RCC 7860 (cell line): ENCODE measurements around the gene SUGP2.
"Not testable (repeated sequence)": the region's sequence is repeated elsewhere in the genome, so short reads cannot be mapped to it uniquely, and the experiment has no call there.

Experiments used
- DNase-seq: peaks from one replicate; pipeline ENCODE4 v3.0.0-alpha.2; 2015; ENCODE audit warnings: low spot score
- FAIRE-seq: peaks from 2 replicates; lab custom pipeline; 2012; peaks lifted over from hg19 to GRCh38; lab: Jason Lieb, UNC

The SUGP2 gene

GRCh38 chr19:18961767-18962620 lies 71.3 kb downstream of the SUGP2 start:
- no peak for DNase-seq
- no peak for FAIRE-seq

DNA sequence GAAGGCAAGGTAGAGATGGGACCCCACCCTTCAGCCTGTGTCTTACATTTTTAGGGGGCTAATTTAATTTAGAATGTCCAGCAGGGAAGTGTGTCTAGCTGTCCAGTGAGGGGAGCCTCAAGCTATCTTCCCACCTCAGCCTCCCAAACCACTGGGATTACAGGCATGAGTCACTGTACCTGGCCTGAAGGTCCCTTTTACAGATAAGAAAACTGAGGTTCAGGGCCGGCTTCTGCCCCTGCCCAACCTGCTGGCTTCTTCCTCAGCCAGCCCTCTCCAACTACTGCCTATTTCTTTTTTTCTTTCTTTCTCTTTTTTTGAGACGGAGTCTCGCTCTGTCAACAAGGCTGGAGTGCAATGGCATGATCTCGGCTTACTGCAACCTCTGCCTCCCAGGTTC lies 72.9 kb downstream of the SUGP2 start:
- FAIRE-seq (no peak), DNase-seq (no peak)

DNA sequence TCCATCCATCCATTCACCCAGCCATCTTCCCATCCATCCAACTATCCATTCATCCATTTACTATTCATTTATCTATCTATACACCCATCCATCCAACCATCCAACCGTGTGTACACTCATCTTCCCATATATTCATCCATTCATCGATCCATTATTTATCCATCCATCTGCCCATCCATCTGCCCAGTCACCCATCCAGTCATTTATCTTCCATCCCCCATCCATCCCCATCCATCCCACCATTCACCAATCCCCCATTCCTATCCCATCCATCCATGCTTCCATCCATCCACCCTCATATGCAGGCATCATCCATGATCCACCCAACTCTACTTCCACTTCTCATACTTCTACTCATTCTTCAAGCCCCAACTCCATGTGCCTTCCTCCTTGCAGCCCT lies 78.3 kb downstream of the SUGP2 start:
- FAIRE-seq: no peak
- no peak for DNase-seq

DNA sequence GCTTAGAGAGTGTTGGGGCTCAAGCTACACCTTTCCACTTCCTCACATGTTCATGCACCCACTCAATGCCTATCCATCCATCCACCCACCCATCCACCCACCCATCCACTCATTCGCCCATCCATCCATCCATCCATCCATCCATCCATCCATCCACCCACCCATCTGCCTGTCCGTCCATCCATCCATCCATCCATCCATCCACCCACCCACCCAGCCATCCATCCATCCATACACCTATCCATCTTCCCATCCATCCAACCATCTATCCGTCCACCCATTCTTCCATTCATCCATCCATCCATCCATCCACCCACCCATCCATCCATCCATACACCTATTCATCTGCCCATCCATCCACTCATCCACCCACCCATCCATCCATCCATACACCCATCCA lies 79.2 kb downstream of the SUGP2 start:
- DNase-seq: no peak
- no peak for FAIRE-seq

DNA sequence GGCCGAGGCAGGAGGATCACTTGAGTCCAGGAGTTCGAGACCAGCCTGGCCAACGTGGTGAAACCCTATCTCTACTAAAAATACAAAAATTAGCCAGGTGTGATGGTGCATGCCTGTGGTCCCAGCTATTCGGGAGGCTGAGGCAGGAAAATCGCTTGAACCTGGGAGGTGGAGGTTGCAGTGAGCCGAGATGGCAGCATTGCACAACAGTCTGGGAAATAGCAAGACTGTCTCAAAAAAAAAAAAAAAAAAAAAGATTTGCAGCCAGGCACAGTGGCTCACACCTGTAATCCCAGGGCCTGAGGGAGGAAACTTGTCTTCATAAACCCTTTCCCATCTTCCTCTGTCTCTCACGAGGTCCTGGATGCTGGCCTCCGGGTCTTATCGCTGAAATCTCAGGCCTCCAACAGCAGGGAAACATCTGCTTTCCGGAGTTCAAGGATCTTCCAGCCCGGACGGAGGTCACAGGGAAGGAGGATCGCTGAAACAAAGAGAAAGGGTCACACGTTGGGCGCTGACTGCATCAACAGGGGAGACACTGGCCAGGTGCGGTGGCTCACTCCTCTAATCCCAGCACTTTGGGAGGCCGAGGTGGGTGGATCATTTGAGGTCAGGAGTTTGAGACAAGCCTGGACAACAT lies 80.8 kb downstream of the SUGP2 start:
- FAIRE-seq, DNase-seq: not testable (repeated sequence)

GRCh38 chr19:18951721-18952281 lies 81.5 kb downstream of the SUGP2 start:
- DNase-seq (no peak), FAIRE-seq (no peak)

DNA sequence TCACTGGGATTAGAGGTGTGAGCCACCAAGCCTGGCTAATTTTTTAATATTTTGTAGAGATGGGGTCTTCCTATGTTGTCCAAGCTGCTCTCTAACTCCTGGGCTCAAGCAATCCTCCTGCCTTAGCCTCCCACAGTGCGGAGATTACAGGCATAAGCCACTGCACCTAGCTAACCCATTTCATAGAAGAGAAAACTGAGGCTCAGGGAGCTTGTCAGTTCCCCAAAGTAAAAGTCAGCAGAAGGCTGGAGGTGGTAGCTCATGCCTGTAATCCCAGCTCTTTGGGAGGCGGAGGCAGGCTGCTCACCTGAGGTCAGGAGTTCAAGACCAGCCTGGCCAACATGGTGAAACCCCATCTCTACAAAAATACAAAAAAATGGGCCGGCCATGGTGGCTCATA lies 83.5 kb downstream of the SUGP2 start:
- FAIRE-seq (no peak), DNase-seq (no peak)

GRCh38 chr19:18948976-18949356 lies 84.4 kb downstream of the SUGP2 start:
- no peak for FAIRE-seq

GRCh38 chr19:18948075-18948975 lies 85.0 kb downstream of the SUGP2 start:
- FAIRE-seq (no peak), DNase-seq (no peak)

More at GRCh38 chr19:18948976-18949356, 84.4 kb downstream of the SUGP2 start:
- no peak for DNase-seq

GRCh38 chr19:18946918-18947317 lies 86.4 kb downstream of the SUGP2 start:
- DNase-seq: no peak
- FAIRE-seq: no peak

DNA sequence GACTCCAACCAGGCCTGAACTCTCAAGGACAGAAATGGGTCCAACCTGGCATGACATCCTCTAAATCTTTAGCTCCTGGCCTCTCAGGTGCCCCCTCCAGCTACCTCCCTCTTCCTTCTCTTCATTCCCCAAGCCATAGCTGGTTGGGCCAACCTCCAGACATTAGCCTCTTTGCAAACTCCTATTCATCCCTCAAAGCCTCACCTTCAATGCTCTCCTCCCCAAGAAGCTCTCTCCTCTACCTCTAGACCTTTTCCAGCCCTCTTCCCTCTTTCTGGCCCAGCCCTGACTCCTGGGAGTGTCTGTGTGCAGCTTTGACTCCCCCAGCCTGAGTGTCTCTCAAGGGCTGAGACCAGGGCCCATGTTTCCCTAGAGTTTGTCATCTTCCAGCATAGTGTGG lies 87.0 kb downstream of the SUGP2 start:
- FAIRE-seq: no peak

GRCh38 chr19:18945297-18945696 lies 88.0 kb downstream of the SUGP2 start:
- FAIRE-seq: no peak
- no peak for DNase-seq

More for the DNA sequence above, 87.0 kb downstream of the SUGP2 start:
- DNase-seq: no peak

DNA sequence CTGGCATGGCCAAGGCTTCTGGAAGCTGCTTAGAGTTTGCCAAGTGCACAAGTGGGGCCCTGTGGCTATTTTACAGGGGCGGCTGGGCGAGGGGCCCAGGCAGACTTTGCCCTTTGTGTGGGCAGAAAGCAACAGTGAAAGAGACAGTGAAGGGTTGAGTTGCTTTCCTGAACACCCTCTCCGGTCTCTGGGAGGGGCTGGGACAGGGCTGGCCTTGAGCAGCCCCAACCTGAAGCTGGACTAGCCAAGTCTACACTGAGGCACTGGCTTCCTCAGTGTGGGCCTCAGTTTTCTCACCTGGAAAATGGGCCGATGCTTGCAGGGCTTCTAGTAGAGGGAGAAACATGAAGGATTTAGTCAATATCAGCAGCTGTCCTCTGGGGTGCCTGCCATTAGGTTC lies 89.9 kb downstream of the SUGP2 start:
- no peak for FAIRE-seq
- DNase-seq: no peak

- DNase-seq (no peak), FAIRE-seq (no peak)
Observed at GRCh38 chr19:18942692-18943091, 90.6 kb downstream of the SUGP2 start.

- no peak for FAIRE-seq
- no peak for DNase-seq
Observed at GRCh38 chr19:18941628-18942354, 91.5 kb downstream of the SUGP2 start.
